Neural progenitor cell (in vitro differentiated cells): ENCODE measurements around the gene PPM1H. TPM values are rescaled to one million over a fixed set of nuclear protein-coding genes. Genes with fewer than 3 reads are reported as not detected.

Source experiments
- DNase-seq: peaks from one replicate; pipeline ENCODE4 v3.0.0-alpha.2; 2016; ENCODE audit warnings: low spot score
- H2AFZ ChIP-seq: fragments of 200-600 bp; sonication (generic); replicated peaks from 2 replicates; pipeline ENCODE4 v1.6.1; 2016; ENCODE audit warnings: antibody characterized with exemption
- H3F3A ChIP-seq: fragments of 200-600 bp; sonication (generic); 2 replicates; pipeline ENCODE4 v1.6.1; 2016; ENCODE audit warnings: antibody characterized with exemption, low read depth
- H3K27ac ChIP-seq: fragments of 200-600 bp; sonication (generic); 2 replicates; pipeline ENCODE4 v1.5.1; 2016; ENCODE audit warnings: mild to moderate bottlenecking
- H3K27me3 ChIP-seq: fragments of 200-600 bp; sonication (generic); 2 replicates; pipeline ENCODE4 v1.6.1; 2016; ENCODE audit warnings: mild to moderate bottlenecking, moderate library complexity
- H3K36me3 ChIP-seq: fragments of 200-600 bp; sonication (generic); 2 replicates; pipeline ENCODE4 v1.5.1; 2016
- H3K4me1 ChIP-seq: fragments of 200-600 bp; sonication (generic); 2 replicates; pipeline ENCODE4 v1.6.1; 2016; ENCODE audit warnings: mixed run types
- H3K4me2 ChIP-seq: fragments of 200-600 bp; sonication (generic); 2 replicates; pipeline ENCODE4 v1.6.1; 2016
- H3K4me3 ChIP-seq: fragments of 200-600 bp; sonication (generic); 2 replicates; pipeline ENCODE4 v1.5.1; 2016
- H3K79me2 ChIP-seq: fragments of 200-600 bp; sonication (generic); 2 replicates; pipeline ENCODE4 v1.6.1; 2016; ENCODE audit warnings: low read depth
- H3K9ac ChIP-seq: fragments of 200-600 bp; sonication (generic); 2 replicates; pipeline ENCODE4 v1.6.1; 2016
- H3K9me3 ChIP-seq: fragments of 200-600 bp; sonication (generic); 2 replicates; pipeline ENCODE4 v1.5.1; 2016; ENCODE audit warnings: low read depth
- H4K20me1 ChIP-seq: fragments of 200-600 bp; sonication (generic); 2 replicates; pipeline ENCODE4 v1.6.1; 2016; ENCODE audit warnings: low read depth
- H3K27ac Mint-ChIP-seq: 3 replicates; pipeline ENCODE4 v1.8.0; 2021; ENCODE audit warnings: mixed read lengths
- H3K27me3 Mint-ChIP-seq: 2 replicates; pipeline ENCODE4 v1.8.0; 2022; ENCODE audit warnings: low read depth, mild to moderate bottlenecking, inconsistent platforms, moderate library complexity, mixed read lengths; ENCODE audit not compliant: insufficient read depth
- H3K36me3 Mint-ChIP-seq: 3 replicates; pipeline ENCODE4 v1.8.0; 2021; ENCODE audit warnings: mixed read lengths
- H3K4me1 Mint-ChIP-seq: 3 replicates; pipeline ENCODE4 v1.8.0; 2021; ENCODE audit warnings: mixed read lengths
- H3K4me3 Mint-ChIP-seq: 3 replicates; pipeline ENCODE4 v1.8.0; 2021; ENCODE audit warnings: mild to moderate bottlenecking, moderate library complexity, mixed read lengths
- H3K9me3 Mint-ChIP-seq: 3 replicates; pipeline ENCODE4 v1.8.0; 2020; ENCODE audit warnings: mixed read lengths
- EZH2 ChIP-seq: fragments of 200-600 bp; sonication (generic); IDR thresholded peaks from 2 replicates; pipeline ENCODE4 v1.6.1; 2017; ENCODE audit warnings: antibody characterized with exemption, mild to moderate bottlenecking, moderate library complexity
- EZH2phosphoT487 ChIP-seq: fragments of 200-600 bp; sonication (generic); IDR thresholded peaks from 2 replicates; pipeline ENCODE4 v1.6.1; 2017; ENCODE audit warnings: antibody characterized with exemption
- total RNA-seq: library from RNA; depleted of rRNA; stranded (reverse); fragments of >200 nt; gene quantifications from 2 replicates; pipeline ENCODE4 v1.2.3, GENCODE V29; 2015; ENCODE audit warnings: low replicate concordance
- TF ChIP-seq, protein P1 (sequence below): fragments of 200-600 bp; sonication (generic); IDR thresholded peaks from 2 replicates; pipeline ENCODE4 v1.5.1; 2017; ENCODE audit warnings: antibody characterized with exemption, mild to moderate bottlenecking

PPM1H gene
- total RNA-seq, 1 donor from 2014 or later, result 4.6 TPM

DNA sequence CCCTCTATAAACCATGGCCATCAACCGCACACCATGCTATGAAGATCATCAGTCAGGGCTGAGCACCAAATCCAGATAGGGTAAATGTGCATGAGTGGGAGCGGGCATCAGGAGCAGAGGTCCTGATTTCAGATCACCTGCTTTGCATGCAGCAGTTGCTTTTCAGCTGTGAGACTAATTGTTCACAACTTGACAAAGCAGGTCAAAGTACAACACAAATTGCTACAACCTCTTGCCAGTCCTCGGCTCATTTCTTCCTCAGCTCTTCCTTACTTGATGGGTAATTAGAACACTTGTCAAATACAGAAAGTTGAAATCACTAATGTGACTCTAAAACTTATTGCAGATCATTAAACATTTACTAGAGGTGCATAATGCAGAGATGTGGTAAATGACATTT lies 171.6 kb downstream of the PPM1H start:
- no peak overlapping the region for H3K4me2 ChIP-seq
- no peaks in the 10 kb centered on the region for H4K20me1 ChIP-seq
- no peak overlapping the region for H3K9ac ChIP-seq
- H2AFZ ChIP-seq, result no peak overlapping the region
- H3K36me3 Mint-ChIP-seq, result peaks cover 11% of the 10 kb centered on the region
- DNase-seq, result no peak
- H3K4me1 Mint-ChIP-seq, result peaks cover 12% of the 10 kb centered on the region
- H3K79me2 ChIP-seq, result no peaks in the 10 kb centered on the region
- no peak overlapping the region for H3K27ac ChIP-seq
- TF ChIP-seq EZH2, result no peak
- TF ChIP-seq, protein P1, sequence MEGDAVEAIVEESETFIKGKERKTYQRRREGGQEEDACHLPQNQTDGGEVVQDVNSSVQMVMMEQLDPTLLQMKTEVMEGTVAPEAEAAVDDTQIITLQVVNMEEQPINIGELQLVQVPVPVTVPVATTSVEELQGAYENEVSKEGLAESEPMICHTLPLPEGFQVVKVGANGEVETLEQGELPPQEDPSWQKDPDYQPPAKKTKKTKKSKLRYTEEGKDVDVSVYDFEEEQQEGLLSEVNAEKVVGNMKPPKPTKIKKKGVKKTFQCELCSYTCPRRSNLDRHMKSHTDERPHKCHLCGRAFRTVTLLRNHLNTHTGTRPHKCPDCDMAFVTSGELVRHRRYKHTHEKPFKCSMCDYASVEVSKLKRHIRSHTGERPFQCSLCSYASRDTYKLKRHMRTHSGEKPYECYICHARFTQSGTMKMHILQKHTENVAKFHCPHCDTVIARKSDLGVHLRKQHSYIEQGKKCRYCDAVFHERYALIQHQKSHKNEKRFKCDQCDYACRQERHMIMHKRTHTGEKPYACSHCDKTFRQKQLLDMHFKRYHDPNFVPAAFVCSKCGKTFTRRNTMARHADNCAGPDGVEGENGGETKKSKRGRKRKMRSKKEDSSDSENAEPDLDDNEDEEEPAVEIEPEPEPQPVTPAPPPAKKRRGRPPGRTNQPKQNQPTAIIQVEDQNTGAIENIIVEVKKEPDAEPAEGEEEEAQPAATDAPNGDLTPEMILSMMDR, result no peak
- no peak for TF ChIP-seq EZH2phosphoT487
- no peaks in the 10 kb centered on the region for H3F3A ChIP-seq
- H3K36me3 ChIP-seq, result no peaks in the 10 kb centered on the region
- H3K4me3 ChIP-seq, result no peak overlapping the region
- H3K27me3 ChIP-seq, result no peaks in the 10 kb centered on the region
- H3K27ac Mint-ChIP-seq, result no peak overlapping the region
- H3K27me3 Mint-ChIP-seq, result peaks cover 5% of the 10 kb centered on the region
- no peaks in the 10 kb centered on the region for H3K9me3 ChIP-seq
- H3K4me3 Mint-ChIP-seq, result no peak overlapping the region
- H3K9me3 Mint-ChIP-seq, result peaks cover 16% of the 10 kb centered on the region
- H3K4me1 ChIP-seq, result no peaks in the 10 kb centered on the region

GRCh38 chr12:62762645-62763044 lies 172.3 kb downstream of the PPM1H start:
- no peak overlapping the region for H3K27ac Mint-ChIP-seq

DNA sequence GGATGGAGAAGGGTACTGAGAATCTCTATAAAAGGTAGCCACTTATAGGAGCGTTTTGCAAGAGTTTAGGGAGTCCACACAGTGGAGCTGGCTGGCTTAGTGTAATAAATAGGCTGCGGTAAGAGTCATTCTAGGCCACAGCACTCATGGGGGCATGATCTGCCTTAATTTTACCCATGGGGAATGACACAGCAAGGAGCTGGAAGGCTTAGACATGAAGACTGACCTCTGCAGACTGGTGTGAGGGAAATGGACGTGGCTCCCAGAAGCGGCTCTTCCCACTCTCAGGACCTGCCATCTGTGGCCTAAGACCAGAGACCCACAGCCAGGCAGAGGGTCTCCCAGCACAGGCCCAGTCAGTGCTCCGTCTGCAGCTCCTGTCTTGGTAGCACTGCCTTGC lies 173.3 kb downstream of the PPM1H start:
- TF ChIP-seq EZH2phosphoT487, result no peak
- TF ChIP-seq, protein P1, result no peak
- no peak for DNase-seq
- Histone ChIP-seq H2AFZ (no peak overlapping the region), H3K79me2 (no peaks in the 10 kb centered on the region), H3F3A (no peaks in the 10 kb centered on the region), H3K36me3 (no peaks in the 10 kb centered on the region), H3K9ac (no peak overlapping the region), H3K9me3 (no peaks in the 10 kb centered on the region), H3K4me1 (no peaks in the 10 kb centered on the region), H3K27me3 (no peaks in the 10 kb centered on the region), H3K4me3 (no peak overlapping the region), H4K20me1 (no peaks in the 10 kb centered on the region), H3K4me2 (no peak overlapping the region), H3K27ac (no peak overlapping the region)
- H3K4me1 Mint-ChIP-seq, result peaks cover 12% of the 10 kb centered on the region
- H3K36me3 Mint-ChIP-seq, result peaks cover 11% of the 10 kb centered on the region
- H3K27me3 Mint-ChIP-seq, result peaks cover 5% of the 10 kb centered on the region
- peaks cover 19% of the 10 kb centered on the region for H3K9me3 Mint-ChIP-seq
- H3K27ac Mint-ChIP-seq, result no peak overlapping the region
- H3K4me3 Mint-ChIP-seq, result no peak overlapping the region

More at GRCh38 chr12:62762645-62763044, 172.3 kb downstream of the PPM1H start:
- H4K20me1 ChIP-seq, result no peaks in the 10 kb centered on the region
- TF ChIP-seq EZH2, result no peak
- no peak for TF ChIP-seq EZH2phosphoT487
- TF ChIP-seq, protein P1, result no peak
- peaks cover 5% of the 10 kb centered on the region for H3K27me3 Mint-ChIP-seq
- no peaks in the 10 kb centered on the region for H3K9me3 ChIP-seq
- no peak for DNase-seq
- H3F3A ChIP-seq, result no peaks in the 10 kb centered on the region
- H3K79me2 ChIP-seq, result no peaks in the 10 kb centered on the region
- H3K4me3 ChIP-seq, result no peak overlapping the region
- no peaks in the 10 kb centered on the region for H3K4me1 ChIP-seq
- no peak overlapping the region for H3K27ac ChIP-seq
- peaks cover 11% of the 10 kb centered on the region for H3K36me3 Mint-ChIP-seq
- peaks cover 12% of the 10 kb centered on the region for H3K4me1 Mint-ChIP-seq
- no peak overlapping the region for H2AFZ ChIP-seq
- no peaks in the 10 kb centered on the region for H3K36me3 ChIP-seq
- no peaks in the 10 kb centered on the region for H3K27me3 ChIP-seq
- no peak overlapping the region for H3K9ac ChIP-seq
- H3K4me3 Mint-ChIP-seq, result no peak overlapping the region
- no peak overlapping the region for H3K4me2 ChIP-seq
- H3K9me3 Mint-ChIP-seq, result peaks cover 16% of the 10 kb centered on the region
